K562 (cell line): ENCODE data around the gene CHKB.

Source experiments
- EZH2 ChIP-seq: IDR thresholded peaks from 2 replicates; pipeline ENCODE4 v1.6.1; 2012; ENCODE audit warnings: low read depth, mild to moderate bottlenecking, inconsistent platforms, low read length, borderline replicate concordance
- TF ChIP-seq, protein P1 (sequence below), 3 experiments: IDR thresholded peaks in 2 of 3; conservative IDR thresholded peaks in 1 of 3; 2 replicates each; pipeline ENCODE4 v1.5.1; 2011 to 2012; ENCODE audit warnings: low read length in 3 of 3, mild to moderate bottlenecking in 3 of 3, control low read depth in 2 of 3, improper control_type of control experiment in 1 of 3, inconsistent platforms in 1 of 3, low read depth in 1 of 3, mixed read lengths in 1 of 3, moderate library complexity in 1 of 3; ENCODE audit not compliant: insufficient read depth in 2 of 3
- TF ChIP-seq, protein P2 (sequence below): IDR thresholded peaks from 2 replicates; pipeline ENCODE4 v1.6.1; 2012; ENCODE audit warnings: low read depth, low read length, improper control_type of control experiment, borderline replicate concordance

DNA sequence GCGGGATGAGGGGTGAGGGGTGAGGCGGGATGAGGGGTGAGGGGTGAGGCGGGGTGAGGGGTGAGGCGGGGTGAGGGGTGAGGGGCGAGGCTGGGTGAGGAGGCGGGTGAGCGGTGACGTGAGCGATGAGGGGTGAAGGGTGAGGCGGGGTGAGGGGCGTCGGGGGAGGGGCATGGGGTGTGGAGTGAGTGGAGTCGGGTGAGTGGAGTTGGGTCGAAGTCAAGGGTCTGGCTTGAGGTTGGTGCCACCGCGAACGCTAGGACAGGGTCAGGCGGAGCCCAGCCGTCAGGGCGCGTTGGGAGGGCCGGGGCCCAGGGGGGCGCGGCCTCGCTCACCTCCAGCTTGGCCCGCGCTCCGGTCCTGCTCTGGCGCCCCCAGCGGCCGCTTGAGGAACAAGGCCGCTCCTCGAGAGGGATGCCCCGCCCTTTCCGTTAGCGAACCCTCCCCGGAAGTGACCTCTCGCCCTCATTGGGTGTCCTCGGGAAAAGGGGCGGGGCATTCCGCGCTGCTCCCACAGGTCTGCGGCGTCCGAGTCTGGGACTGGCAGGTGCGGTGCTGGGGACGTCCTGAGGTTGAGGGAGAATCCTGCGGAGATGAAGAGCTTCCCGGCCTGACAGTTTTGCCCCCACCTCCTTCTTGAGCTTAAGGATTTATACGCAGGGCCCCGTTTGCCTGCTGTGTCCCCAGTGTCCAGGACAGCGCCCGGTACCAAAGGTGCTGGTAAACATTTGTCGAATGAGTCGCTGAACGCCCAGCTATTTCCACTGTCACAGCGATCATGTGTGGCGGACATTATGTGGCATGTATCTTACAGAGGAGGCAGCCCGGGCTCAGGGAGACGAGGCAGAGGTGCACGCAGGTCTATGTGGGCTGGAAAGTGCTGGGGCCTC is 19.9 kb downstream of the CHKB start, which contains the start of gene SYCE3:
- TF ChIP-seq EZH2 = no peak
- TF ChIP-seq, protein P1, sequence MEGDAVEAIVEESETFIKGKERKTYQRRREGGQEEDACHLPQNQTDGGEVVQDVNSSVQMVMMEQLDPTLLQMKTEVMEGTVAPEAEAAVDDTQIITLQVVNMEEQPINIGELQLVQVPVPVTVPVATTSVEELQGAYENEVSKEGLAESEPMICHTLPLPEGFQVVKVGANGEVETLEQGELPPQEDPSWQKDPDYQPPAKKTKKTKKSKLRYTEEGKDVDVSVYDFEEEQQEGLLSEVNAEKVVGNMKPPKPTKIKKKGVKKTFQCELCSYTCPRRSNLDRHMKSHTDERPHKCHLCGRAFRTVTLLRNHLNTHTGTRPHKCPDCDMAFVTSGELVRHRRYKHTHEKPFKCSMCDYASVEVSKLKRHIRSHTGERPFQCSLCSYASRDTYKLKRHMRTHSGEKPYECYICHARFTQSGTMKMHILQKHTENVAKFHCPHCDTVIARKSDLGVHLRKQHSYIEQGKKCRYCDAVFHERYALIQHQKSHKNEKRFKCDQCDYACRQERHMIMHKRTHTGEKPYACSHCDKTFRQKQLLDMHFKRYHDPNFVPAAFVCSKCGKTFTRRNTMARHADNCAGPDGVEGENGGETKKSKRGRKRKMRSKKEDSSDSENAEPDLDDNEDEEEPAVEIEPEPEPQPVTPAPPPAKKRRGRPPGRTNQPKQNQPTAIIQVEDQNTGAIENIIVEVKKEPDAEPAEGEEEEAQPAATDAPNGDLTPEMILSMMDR (IDR thresholded peaks at IDR 0.05 in 2 of 3, conservative IDR thresholded peaks at IDR 0.05 in 1 of 3; ENCODE audit: insufficient read depth in 2 of 3, low read depth in 1 of 3, low read length in 3 of 3) = peak; percentile 80 to 88 (median 85)
- TF ChIP-seq, protein P2, sequence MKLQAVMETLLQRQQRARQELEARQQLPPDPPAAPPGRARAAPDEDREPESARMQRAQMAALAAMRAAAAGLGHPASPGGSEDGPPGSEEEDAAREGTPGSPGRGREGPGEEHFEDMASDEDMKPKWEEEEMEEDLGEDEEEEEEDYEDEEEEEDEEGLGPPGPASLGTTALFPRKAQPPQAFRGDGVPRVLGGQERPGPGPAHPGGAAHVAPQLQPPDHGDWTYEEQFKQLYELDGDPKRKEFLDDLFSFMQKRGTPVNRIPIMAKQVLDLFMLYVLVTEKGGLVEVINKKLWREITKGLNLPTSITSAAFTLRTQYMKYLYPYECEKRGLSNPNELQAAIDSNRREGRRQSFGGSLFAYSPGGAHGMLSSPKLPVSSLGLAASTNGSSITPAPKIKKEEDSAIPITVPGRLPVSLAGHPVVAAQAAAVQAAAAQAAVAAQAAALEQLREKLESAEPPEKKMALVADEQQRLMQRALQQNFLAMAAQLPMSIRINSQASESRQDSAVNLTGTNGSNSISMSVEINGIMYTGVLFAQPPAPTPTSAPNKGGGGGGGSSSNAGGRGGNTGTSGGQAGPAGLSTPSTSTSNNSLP = no peak
